ENCODE results near the gene GPR142. TPM values are rescaled to one million over a fixed set of nuclear protein-coding genes. Genes with fewer than 3 reads are reported as not detected.

GPR142 gene
- total and polyA plus RNA-seq, 2 of the 8 experiments (the other 6 are each of a cell fraction or from before 2014, with no cell fraction given): 0.05 TPM; not detected in 1

DNA sequence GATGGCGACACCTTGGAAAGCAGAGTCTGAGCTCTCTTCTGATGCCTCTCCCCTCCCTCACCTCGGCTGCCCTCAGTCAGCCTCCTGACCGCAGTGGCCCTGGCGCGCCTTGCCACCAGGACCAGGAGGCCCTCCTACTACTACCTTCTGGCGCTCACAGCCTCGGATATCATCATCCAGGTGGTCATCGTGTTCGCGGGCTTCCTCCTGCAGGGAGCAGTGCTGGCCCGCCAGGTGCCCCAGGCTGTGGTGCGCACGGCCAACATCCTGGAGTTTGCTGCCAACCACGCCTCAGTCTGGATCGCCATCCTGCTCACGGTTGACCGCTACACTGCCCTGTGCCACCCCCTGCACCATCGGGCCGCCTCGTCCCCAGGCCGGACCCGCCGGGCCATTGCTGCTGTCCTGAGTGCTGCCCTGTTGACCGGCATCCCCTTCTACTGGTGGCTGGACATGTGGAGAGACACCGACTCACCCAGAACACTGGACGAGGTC, 4.4 kb downstream of the GPR142 start:
- H3K79me1 ChIP-seq (ENCODE audit: low read depth, low read length): no peaks in the 10 kb centered on the region
- no peak overlapping the region for H3K56ac ChIP-seq (replicated peaks; ENCODE audit: insufficient read length, low read depth, low read length)
- H3K23me2 ChIP-seq (ENCODE audit: low read depth, low read length): no peaks in the 10 kb centered on the region
- no peak overlapping the region for H3K14ac ChIP-seq (ENCODE audit: insufficient read length)
- DNase-seq (ENCODE audit: low read depth in 1 of 2, low spot score in 2 of 2): no peak
- H2BK12ac ChIP-seq (ENCODE audit: low read depth, low read length): no peak overlapping the region
- H2BK20ac ChIP-seq (ENCODE audit: low read length): no peak overlapping the region
- no peak overlapping the region for H2AK5ac ChIP-seq (ENCODE audit: low read depth, low read length)
- no peak overlapping the region for H2BK5ac ChIP-seq (ENCODE audit: low read depth, low read length)
- H2AFZ ChIP-seq (ENCODE audit: low read length): no peak overlapping the region
- no peak overlapping the region for H3K4me3 ChIP-seq (ENCODE audit: extremely low read depth in 1 of 4, insufficient read depth in 2 of 4, low read depth in 3 of 4, low read length in 4 of 4)
- peaks cover 0 to 8% of the 10 kb centered on the region in 2 experiments; a peak in 1 of 4 replicates for H3K9me3 ChIP-seq (ENCODE audit: insufficient read depth in 2 of 2, low read depth in 1 of 2, low read length in 1 of 2)
- H4K20me1 ChIP-seq (replicated peaks in 1 of 2; ENCODE audit: control insufficient read depth in 1 of 2, insufficient read depth in 2 of 2, low read length in 2 of 2): no peaks in the 10 kb centered on the region
- CTCF ChIA-PET (ENCODE audit: partially characterized antibody): interaction anchor here (1.3 to 2.2 kb wide), 6 partner anchors 17 to 122 kb away, joined by 3 to 8 read pairs (median 4); no protein-coding TSS in a partner anchor
- H3K4me2 ChIP-seq (ENCODE audit: insufficient read depth in 1 of 2, low read depth in 2 of 2, low read length in 2 of 2): no peak overlapping the region
- no peak overlapping the region for H2BK120ac ChIP-seq (replicated peaks; ENCODE audit: low read depth, low read length)
- no peak overlapping the region for H4K8ac ChIP-seq (ENCODE audit: extremely low read depth, insufficient read depth, low read length)
- H3K4me1 ChIP-seq (replicated peaks in 1 of 4; ENCODE audit: control insufficient read depth in 3 of 4, insufficient read depth in 4 of 4, low read length in 3 of 4): peaks cover 0 to 12% (median 7%) of the 10 kb centered on the region in 4 experiments; a peak in 6 of 7 replicates
- no peak overlapping the region for H3K4ac ChIP-seq (replicated peaks; ENCODE audit: insufficient read length, low read depth, low read length)
- H2BK15ac ChIP-seq (ENCODE audit: low read length): no peak overlapping the region
- POLR2A ChIA-PET (ENCODE audit: partially characterized antibody): no interaction called here
- no peak for FAIRE-seq
- H4K5ac ChIP-seq (ENCODE audit: insufficient read length, low read depth, low read length): no peak overlapping the region
- peaks cover 0 to 1% (median 0%) of the 10 kb centered on the region in 4 experiments; a peak in 4 of 7 replicates for H3K27me3 ChIP-seq (replicated peaks in 1 of 4; ENCODE audit: control insufficient read depth in 3 of 4, extremely low read depth in 1 of 4, insufficient read depth in 3 of 4, low read length in 3 of 4)
- no peaks in the 10 kb centered on the region for H3K79me2 ChIP-seq (ENCODE audit: control insufficient read depth in 1 of 2, insufficient read depth in 2 of 2, low read length in 2 of 2)
- H3K27ac ChIP-seq (ENCODE audit: low read depth, low read length): no peak overlapping the region
- H3K36me3 ChIP-seq (ENCODE audit: control insufficient read depth in 2 of 4, insufficient read depth in 4 of 4, low read length in 3 of 4): no peaks in the 10 kb centered on the region
- no peak overlapping the region for H3K9ac ChIP-seq (replicated peaks in 1 of 4; ENCODE audit: extremely low read depth in 1 of 4, low read depth in 3 of 4, low read length in 3 of 4)
- H4K91ac ChIP-seq (replicated peaks; ENCODE audit: insufficient read length, low read length): no peak overlapping the region
- H3K18ac ChIP-seq (ENCODE audit: extremely low read depth, low read length): no peak overlapping the region
- 96% methylated on average over 25 of the region's 26 CpGs; no CpG with 5 or more reads in 1 of the 2 experiments for WGBS, 2 experiments (ENCODE audit: extremely low coverage in 1 of 2, insufficient coverage in 1 of 2, insufficient read length in 1 of 2, insufficient replicate concordance in 2 of 2, low coverage in 1 of 2, low lambda C conversion rate in 2 of 2, missing lambda C conversion rate in 1 of 2)
- no peak overlapping the region for H3K23ac ChIP-seq (ENCODE audit: insufficient read length)
- no peak for TF ChIP-seq CBX8 (IDR thresholded peaks at IDR 0.05; ENCODE audit: borderline replicate concordance, low read depth, low read length)
- no peak for TF ChIP-seq RBBP5 (IDR thresholded peaks at IDR 0.05; ENCODE audit: borderline replicate concordance, low read depth, low read length)
- no peak for TF ChIP-seq TBP (IDR thresholded peaks at IDR 0.05; ENCODE audit: low read depth, low read length)
- TF ChIP-seq CHD1 (IDR thresholded peaks at IDR 0.05; ENCODE audit: low read depth, low read length): no peak
- no peak for TF ChIP-seq E2F6 (IDR thresholded peaks at IDR 0.05)
- TF ChIP-seq NRF1 (IDR thresholded peaks at IDR 0.05; ENCODE audit: low read depth, low read length): no peak
- no peak for TF ChIP-seq RXRA (IDR thresholded peaks at IDR 0.05; ENCODE audit: insufficient read depth, low read depth, low read length)
- TF ChIP-seq JUND (IDR thresholded peaks at IDR 0.05; ENCODE audit: low read length): no peak
- no peak for TF ChIP-seq TAF7 (optimal IDR thresholded peaks at IDR 0.05; ENCODE audit: borderline replicate concordance, low read depth, low read length)
- no peak for TF ChIP-seq EZH2 (IDR thresholded peaks at IDR 0.05; ENCODE audit: low read depth, low read length, severe bottlenecking)
- TF ChIP-seq SRF (IDR thresholded peaks at IDR 0.05; ENCODE audit: low read depth, low read length): no peak
- TF ChIP-seq SP1 (IDR thresholded peaks at IDR 0.05; ENCODE audit: low read depth, low read length): no peak
- TF ChIP-seq MAFK (IDR thresholded peaks at IDR 0.05; ENCODE audit: low read depth, low read length): no peak
- TF ChIP-seq POLR2A (IDR thresholded peaks at IDR 0.05; ENCODE audit: control extremely low read depth in 1 of 2, low read depth in 2 of 2, low read length in 2 of 2): no peak
- no peak for TF ChIP-seq CHD2 (IDR thresholded peaks at IDR 0.05; ENCODE audit: low read length)

Measured in H1 (cell line).